ENCODE measurements around the gene CXCL14.

Gene CXCL14, protein sequence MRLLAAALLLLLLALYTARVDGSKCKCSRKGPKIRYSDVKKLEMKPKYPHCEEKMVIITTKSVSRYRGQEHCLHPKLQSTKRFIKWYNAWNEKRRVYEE

DNA sequence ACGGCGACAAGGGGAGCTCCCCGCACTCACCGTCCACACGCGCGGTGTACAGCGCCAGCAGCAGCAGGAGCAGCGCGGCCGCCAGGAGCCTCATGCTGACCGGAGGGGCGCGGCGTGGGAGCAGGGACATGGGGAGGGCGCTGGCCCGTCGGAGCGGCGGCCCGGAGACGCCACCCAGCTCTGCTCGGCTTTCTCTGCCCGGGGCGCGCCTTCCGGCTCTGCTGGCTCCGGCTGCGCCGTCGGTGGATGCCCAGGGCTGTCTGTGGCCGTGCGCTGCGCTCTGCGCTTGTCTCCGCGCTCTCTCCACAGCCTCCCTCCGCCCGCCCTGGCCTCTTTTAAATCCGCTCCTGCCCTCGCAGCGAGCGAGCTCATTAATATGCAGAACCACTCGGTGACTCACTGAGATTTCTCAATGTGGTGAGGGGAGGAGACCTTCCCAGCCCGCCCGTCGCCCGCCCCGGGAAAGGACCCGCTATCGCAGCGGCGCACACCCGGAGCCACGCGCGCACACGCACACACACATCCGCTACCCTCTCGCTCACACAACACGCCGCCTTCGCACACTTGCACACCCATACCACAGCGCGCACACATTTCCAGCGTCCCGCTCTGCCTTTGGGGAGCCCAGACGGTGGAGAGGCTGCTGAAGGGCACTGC, at the start of gene CXCL14:
TSS of gene CXCL14 (minus strand) at position 307 of the 657 bp plus-strand sequence. CDS start at position 94, 213 bp downstream.
- DNase-seq, result no peak

DNA sequence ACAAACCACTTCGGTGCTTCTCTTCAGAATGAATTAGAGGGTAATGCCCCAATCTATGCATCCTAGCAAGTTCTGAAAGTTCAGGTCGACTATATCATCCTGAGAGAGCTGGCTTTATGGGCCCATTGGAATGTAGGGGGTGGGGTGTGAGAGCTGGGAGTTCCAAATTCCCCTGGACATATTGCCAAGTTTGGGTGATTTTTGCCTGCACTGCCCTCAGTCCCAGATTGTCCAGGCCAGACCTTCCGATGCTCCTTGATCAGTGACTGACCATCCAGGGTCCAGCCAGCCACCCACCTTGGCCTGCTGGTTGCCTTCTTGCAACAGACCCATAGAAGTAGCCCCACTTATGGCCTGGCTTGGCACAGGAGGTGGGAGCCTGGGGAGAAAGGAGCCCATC, 47.8 kb upstream of the CXCL14 start:
- DNase-seq, result no peak

DNA sequence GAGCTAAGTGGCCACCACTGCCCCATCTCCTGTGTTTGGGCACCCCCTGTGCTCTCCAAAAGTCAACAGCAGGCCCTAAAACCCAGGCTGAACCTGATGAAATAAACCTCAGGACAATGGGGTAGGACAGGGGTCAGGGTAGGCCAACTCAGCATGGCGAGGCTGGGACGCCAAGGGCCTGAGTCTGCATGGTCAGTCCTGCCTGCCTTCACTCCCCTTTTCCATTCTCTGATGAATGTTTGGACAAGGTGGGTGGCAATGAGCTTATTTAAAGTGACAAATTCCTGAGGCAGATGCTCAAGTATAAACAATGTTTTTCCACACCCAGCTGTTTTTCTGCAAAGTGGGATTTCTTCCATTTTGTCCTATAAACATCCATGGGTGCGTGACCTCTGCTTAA, 47.2 kb upstream of the CXCL14 start:
- DNase-seq, result no peak

DNA sequence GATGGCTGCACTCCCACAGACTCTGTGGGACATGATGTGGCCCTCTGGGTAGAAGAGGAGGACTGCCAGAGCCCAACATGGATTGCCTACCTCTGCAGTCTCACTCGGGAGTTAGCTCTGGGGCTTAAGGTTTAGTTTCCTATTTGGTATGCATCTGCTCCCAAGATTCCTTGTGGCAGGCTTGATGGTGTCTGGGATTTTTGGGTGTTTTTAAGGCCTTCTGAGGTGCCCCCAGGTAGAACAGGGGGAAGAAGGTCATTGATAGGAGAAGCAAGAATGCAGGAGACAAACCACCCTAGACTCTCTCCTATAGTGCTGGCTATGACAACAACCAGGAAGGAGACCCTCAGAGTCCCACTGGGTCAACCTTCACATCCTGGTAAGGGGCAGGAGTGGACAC, 46.7 kb upstream of the CXCL14 start:
- DNase-seq, result no peak

DNA sequence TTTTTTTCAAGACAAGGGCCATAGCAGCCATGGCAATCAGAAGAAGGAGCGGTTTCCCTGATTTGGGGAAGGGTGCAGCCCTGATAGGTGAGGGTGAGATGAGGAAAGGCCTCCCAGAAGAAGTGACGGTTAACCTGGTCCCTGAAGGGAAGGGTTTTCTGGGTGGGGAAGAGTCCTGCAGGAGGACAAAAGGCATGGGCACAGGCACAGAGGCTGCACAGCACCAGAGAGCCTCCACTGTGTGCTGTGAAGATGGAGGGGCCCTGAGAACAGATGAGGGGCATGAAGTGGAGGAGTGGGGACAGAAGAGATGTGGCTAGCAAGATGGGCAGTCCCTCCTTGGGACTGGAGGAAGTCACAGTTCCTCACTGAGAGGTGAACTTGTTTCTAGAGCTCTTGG, 46.3 kb upstream of the CXCL14 start:
- DNase-seq, result no peak

DNA sequence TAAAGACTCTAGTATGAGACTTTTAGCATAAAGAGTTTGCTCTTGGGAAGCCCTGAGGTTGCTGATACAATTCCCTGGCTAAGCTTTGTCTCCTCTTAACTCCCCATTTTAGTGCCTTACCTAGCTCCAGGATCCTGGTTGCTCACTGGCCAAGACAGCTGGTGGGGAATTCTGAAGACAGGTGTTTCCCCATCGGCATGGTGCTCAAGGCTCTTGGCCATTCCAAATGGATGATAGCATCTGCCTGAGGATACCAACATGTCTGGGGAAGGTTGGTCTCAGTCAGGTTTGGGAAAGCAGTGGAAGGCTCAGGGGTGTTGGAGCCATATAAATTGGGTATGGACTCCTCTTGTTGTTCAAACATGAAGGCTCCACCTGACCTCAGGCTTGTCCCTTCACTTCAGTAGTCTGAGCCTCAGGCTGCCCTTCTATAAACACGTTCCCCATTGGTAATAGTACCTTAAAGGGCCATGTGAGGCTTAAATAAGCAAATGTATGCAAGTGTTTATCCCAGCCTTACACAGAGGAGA, 44.5 kb upstream of the CXCL14 start:
- DNase-seq, result no peak

DNA sequence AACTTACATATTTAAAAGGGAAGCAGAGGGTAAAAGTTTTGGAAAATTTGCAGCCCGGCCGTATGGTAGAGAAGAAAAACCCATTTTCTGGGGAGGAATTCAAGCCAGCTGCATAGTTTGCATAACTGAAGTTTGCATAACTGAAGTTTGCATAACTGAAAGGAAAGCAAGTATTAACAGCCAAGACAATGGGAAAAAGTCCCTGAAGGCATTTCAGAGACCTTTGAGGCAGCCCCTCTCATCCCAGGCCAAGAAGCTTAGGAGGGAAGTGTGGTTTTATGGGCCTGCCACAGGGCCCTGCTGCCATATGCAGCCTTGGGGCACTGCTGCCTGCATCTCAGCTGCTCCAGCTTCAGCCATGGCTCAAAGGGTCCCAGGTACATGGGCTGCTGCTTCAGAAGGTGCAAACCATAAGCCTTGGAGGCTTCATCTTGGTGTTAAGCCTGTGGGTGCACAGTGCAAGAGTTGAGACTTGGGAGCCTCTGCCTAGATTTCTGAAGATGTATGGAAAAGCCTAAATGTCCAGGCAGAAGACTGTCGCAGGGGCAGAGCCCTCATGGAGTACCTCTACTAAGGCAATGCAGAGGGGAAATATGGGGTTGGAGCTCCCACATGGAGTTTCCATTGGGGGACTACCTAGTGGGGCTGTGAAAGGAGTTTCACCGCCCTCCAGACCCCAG, 36.9 kb upstream of the CXCL14 start:
- DNase-seq, result no peak

DNA sequence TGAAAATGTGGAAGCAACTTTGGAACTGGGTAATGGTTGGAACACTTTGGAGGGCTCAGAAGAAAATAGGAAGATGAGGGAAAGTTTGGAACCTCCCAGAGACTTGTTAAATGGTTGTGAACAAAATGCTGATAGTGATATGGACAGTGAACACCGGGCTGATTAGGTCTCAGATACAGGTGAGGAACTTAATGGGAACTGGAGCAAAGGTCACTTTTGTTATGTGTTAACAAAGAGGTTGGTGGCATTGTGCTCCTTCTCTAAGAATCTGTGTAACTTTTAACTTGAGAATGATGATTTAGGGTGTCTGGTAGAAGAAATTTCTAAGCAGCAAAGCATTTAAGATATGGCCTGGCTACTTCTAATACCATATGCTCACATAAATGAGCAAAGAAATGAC, 36.4 kb upstream of the CXCL14 start:
- no peak for DNase-seq

DNA sequence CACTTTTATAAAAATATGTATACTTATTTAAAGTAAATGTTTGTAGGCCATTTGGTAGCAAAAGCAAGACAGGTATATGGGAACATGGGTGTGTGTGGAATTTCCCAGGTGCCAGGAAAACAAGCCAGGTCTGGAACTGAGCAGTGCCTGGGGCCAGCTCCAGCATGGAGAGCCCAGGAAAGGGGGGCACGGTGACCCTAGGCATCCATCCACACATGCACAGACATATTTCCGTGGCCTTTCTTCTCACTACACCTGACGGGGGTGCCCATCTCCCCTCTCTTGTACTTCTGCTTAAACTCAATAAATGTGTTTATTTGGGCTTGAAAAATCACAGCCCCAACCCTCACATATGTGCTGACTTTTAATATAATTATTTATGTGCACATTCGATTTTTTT, 31.2 kb upstream of the CXCL14 start:
- DNase-seq, result no peak

DNA sequence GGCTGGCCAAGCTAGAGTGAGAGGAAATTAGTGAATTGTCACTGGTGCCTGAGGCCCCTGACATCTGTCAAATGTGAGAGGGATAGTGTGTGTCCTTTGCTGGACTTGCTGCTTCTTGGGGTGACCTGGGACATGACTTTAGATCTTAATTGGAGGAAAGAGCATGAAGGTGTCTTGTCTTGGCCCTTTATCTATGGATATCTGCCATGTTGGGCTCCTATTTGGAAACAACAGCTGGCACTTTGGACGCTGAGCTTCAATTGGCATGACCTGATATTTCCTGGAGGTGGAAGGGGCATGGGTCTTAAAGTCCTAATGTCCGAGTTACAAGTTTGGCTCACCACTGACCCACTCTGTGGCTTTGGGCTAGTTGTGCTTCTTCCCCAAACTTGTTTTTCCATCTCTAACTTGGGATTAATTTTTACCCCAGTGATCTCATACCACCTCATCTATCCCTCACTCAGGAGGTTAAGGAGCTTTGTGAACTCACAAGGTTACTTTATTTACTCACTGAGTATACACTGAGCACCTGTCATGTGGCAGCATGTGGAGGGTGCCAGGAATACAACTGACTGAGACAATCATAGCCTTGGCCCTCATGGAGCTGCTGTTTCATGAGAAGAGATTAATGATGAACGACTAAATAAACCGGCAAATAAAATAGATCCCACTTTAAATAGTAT, 30.1 kb upstream of the CXCL14 start:
- DNase-seq, result no peak

DNA sequence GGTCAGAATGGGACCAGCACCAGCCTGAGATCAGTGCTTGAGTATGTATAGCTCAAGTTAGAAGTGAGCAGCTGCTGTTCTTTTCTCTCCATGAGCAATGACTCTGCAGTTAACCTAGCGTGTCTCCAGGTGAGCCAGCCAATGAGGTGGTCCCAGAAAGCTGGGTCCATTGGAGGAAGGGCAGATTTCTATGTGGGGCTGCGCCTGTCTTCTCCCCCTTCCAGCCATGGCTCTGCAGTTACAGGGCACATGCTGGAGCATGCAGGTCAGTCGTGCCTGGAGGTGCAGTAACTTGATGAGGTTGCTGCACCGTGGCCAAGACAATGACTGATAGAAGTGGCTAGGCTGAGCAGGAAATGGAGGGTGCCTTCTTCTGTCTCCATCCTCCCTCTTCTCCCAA, 29.6 kb upstream of the CXCL14 start:
- no peak for DNase-seq

DNA sequence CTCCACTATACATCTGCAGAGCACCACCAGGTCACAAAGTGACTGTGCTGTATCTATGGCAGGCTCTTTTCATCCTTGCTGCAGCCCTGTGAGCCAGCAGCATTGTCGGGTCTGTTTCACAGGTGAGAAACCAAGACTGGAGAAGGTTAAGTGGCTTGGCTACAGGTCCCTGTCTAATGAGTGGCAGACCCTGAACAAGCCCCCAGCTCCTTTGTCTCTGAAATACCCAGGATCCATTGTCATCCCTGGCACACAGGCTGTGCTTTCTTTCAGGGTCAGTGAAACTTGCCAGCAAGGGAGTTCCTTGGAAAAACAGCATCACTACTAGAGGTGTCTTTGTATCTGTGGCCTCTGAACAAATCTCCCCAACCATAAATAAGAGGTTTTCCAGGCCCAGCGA, 27.6 kb upstream of the CXCL14 start:
- no peak for DNase-seq

DNA sequence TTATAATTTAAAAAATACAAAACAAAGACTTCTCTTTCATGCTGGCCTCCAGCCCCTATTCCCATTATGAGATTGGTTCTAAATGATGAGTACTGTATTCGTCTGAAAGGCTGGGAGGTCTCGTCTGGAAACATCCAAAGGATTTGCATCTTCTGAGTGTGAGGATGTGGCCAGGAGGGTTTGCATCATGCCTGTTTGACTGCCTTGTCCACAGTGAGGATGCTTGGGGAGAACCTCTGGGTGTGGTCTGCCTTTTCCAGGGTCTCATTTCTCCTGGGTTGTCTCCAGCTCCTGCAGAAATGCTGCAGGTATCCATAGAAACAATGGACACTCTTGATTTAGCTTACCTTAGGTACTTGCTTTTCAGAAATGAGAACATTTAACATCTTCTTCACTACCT, 26.4 kb upstream of the CXCL14 start:
- no peak for DNase-seq

DNA sequence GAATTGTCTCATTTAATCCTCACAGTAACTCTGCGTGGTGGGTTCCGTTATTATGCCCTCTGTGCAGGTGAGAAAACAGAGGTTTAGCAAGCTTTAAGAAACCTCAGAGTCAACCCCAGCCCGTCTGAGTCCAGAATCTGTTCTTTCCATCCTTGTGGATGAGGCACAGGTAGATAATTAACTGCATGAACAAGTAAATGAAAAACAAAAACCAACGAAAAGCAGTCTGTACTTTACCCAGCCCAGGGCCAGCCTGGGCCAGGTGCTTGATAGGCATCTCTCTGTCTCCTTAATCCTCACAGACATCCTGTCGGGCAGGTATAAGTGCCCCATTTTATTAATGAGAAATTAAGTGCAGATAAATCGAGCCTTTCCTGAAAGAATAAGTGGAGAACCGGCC, 25.3 kb upstream of the CXCL14 start:
- no peak for DNase-seq

DNA sequence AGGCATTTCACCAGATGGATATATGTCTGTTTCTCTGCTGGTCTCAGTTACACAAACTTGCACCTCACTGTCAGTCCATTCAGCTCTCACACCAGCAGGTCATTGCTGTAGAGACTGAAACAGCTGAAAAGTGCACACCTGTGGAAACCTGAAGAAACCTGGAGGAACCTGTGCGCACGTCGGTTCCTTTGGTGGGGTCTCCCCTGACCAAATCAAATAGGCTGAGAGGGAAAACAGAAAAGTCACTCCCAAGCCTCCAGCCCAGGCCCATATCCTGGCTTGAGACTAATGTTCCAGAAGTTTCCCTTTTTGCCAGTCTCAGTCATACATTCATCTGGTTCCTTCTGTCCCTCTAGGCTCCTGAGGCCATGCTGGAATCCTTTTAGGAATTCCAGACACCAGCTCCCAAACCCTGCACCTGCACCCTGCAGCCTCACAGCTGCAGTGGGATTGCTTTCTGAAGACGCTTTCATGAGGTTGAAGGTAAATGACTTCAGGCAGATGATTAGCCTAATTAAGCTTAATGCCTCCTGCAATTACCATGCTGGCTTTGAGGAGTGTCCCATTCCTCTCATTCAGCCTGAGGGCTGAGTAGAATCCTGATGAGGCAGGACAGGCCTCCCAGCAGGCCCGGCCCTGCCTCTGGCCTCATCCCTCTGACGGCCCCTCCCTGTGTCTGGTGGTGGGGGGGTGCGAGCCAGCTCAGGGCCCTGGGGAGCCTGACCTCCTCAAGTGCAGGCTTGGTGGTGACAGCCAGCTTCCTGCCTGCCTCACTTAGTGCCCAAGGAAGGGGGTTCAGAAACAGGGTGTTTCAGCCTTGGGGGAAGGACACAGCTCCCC, 24.3 kb upstream of the CXCL14 start:
- no peak for DNase-seq

DNA sequence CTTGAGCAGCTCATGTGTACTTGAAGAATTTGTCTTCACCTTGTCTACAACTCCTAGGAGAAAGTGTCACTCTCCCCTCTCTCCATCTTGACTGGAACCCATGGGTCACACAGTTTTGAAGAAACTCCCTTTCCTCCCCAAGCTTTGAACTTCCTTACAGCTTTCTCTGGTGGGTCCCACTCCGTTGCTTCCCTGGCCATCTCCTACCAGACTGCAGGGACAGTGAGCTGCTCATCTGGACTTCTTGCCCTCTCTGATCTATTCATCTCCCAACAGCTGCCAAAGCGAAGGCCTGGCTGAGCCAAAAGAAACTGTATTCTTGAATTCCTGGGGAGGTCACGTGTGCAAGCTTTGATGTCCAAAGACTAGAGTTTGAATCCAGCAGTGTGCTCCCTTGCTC, 22.7 kb upstream of the CXCL14 start:
- no peak for DNase-seq

DNA sequence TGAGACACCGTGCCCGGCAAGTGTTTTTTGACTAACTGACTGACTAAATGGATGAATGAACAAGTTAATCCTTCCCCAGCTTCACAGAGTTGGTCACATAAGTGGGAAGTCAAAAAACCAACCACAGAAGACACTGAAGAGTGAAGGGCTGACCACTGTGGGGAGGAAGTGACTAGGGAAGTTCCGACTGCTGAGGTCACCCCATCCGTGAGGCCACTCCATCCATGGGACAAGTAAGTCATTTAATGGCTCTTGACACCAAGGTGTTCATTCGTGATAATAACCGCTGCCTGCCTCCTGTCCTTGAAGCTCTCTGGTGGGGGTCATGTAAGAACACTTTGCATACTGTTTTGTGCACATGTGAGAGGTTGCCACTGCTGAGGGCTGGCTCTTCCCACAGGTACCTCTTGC, 22.2 kb upstream of the CXCL14 start:
- DNase-seq, result no peak

DNA sequence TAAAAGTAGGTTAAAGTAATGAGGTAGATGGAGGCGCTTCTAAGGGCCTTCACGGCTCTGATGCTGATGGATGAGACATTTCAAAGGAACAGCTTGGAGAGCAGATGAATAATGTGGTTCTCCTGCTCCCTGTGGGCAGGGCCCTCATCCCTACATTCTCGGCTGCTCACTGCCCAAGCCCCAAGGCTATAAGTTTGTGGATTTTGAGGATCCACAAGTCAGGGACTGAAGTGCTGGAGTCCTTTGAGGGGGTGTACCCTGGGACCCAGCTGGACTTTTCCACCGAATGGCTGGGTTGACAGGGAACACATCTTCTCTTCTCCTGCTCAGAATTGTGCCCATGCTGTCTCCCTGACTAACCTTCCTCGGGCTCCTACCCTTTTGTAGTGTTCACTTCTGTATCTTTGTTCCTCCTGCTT, 21.4 kb upstream of the CXCL14 start:
- DNase-seq, result no peak

DNA sequence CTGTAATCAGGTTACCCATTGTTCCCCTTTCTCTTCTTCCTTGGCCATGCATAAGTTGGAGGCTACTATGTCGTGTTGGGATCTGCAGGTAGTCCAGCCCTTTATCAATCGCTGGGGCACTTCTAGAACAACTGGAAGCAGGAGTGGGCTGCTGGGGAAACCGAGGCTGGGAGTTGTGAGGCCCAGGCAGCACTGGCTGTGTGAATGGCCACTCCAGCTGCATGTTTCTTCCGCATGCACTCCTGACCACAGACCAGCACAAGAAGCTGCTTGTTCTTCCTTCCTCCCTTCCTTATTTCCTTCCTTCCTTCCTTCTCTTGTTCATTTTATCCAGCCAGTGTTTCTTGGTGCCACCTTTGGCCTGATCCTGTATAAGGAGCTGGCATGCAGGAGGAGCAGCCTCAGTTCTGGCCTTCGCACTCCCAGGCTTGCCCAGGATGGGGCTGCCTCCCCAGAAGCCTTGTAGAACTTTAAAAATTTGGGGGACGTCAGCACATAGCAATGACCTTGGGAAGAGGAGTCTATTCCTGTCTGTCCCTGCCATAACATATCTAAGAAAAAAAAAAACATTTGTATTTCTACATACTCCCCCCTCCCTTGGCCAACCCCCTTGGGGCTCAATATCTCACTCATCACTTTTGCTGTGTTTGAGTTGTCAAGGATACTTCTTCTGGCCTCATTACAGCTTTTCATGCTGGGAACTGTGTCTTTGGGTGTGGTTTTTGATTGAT, 20.8 kb upstream of the CXCL14 start:
- no peak for DNase-seq

DNA sequence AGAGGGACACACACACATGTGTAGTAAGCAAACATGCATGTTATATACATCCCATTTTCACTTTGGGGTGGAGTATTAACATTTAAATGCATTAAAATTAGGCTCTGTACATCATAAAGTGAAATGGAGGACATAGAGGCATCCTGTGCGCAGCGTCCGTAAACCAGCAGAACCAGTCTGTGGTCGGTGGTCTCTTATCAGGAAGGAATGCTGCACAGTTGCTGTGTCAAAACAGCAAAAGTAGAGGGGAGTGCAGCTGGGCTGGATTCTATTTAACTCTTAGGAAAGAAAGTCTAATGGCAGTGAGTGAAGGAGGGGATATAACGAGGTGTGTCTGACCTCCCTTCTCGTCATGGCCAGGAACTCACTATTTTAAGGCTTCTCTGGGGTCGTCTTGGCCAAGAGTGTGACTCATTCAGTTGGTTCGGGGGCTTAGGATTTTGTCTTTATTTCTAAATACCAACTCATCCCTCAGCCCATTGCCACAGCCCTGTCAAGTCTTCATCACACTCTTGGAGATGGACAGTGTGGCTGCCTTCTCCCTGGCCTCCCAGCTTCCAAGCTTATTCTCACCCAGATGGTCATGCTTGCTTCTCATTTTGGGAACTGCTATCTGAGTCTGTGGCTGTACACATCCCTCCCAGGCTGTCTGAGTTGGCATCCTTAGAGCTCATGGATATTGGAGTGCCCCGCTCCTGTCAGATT, 20.1 kb upstream of the CXCL14 start:
- no peak for DNase-seq

DNA sequence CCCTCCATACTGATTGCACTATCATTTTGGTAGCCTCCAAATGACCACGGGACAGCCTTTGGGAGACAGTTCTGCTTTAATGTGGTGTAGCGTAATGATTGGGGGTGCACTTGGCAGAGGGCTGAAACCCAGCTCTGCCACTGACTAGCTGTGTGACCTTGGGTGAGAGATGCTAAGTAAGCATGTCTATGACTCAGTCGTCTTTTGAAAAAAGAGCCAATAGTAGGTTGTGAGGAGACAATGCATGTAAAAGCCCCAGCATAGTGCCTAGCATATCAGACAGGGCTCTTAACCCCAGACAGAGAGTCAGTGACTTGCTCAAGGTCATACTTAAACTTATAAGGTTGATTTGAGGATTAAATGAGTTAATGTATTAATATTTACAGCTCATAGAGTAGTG, 18.0 kb upstream of the CXCL14 start:
- no peak for DNase-seq
